ENCODE data around the gene CPT2.

CPT2 gene

DNA sequence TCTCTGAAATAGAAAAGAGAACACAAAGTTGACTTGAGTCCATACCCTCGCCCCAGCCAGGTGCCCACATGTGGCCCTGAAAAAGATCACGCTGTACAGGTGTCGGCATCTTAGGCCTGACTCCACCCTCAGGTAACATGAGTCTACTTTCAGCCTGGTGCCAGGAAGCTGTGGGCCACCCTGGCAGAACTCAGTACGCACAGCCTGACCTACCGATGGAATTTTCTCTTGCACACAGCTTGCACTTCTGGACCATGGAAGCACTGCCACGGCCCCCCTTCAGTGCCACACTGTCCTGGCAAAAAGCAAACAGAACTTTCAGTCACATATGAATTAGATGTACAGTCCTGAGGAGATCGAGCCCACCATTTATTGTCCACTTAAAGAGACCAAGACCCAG, 21.6 kb downstream of the CPT2 start:
- no peak for DNase-seq (ENCODE audit: low spot score)

DNA sequence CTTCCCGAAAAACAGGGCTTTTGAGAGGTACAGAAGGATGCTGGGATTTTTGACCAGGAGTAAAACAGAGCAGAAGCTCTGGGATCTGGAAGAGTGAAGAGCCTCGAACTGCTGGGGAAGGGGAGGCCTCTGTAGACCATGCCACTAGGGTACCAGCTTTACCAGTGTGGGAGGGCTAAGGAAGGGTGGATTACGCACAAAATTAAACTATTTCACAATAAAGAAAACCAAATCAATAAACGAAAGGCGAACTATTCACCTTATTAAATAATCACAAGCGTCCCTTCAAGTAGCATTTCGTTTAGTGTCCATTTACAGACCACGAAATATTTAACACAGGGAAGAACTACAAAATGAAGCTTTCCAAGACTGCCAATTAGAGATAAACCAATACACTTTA, 23.1 kb downstream of the CPT2 start:
- DNase-seq (ENCODE audit: low spot score): no peak

DNA sequence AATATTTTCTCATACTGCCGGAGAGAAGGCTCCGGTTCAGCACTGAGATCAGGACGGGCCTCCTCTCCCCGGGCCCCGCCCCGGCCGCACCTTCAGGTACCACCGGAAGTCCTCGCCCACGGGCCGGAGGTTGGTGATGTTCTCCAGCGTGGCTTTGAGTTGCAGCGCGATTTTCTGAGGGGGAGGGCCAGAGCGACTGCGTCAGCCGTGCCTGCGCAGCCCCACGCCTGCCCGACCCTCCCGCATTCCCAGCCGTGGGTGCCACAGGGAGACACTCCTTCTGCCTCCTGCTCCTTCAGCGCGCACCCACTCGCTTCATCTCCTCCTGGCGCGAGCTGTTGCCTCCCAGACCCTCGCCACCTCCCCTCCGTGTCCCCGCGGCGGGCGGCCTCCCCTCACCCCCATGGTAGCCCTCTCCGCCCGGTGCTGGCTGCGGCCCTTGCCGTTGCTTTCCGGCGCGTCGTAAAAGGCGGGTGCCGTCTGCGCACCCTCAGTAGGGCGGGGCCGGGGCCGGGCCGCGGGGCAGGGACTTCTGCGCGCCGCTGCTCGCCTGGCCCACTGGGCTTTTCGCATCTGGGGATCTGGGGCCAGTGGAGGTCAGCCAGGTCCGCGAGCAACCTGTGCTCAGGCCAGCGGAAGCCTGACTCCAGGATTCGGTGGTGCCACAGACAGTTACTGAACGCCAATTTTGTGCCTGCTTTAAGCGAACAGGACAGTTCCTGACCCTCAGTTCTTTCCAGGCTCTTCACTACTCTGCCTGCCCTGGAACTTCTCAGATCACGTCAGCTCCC, 23.7 kb downstream of the CPT2 start, which contains the start of gene CZIB:
CZIB (minus strand) TSS at position 464 of the 791 bp plus-strand sequence; CDS start at position 405, 59 bp downstream.
- peak; percentile 96 for DNase-seq (ENCODE audit: low spot score)

DNA sequence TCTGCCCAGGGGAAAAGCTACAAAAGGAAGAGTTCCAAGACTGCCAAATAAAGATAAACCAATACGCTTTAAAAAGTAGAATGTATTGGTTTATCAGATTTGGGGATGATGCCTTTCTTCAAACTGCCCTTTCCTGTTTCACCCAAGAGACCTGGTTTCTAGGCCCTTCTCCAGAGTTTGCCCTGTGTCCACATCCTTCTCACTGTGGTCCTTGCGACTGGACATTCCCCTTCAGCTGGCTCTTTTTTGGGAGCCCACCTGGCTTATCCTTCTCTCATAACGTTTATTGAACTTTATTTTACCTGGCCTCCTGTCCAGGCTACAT, 24.3 kb downstream of the CPT2 start:
- DNase-seq (ENCODE audit: low spot score): no peak

DNA sequence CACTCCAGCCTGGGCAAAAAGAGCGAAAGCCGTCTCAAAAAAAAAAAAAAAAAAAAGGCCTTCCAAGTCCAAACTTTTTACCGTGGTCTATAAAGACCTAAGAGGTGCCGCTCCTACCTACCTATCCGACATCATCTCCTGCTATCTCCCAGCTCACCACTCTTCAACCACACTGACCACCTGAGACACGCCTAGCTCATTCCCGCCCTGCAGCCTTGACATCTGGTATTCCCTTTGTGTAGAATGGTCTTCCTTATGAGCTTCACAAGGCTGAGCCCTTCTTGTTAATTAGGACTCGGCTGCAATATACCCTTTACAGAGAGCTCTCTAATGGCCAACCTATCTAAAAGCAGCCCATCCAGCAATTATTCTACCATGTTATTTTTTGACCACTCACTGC, 41.0 kb downstream of the CPT2 start:
- no peak for DNase-seq (ENCODE audit: low spot score)

DNA sequence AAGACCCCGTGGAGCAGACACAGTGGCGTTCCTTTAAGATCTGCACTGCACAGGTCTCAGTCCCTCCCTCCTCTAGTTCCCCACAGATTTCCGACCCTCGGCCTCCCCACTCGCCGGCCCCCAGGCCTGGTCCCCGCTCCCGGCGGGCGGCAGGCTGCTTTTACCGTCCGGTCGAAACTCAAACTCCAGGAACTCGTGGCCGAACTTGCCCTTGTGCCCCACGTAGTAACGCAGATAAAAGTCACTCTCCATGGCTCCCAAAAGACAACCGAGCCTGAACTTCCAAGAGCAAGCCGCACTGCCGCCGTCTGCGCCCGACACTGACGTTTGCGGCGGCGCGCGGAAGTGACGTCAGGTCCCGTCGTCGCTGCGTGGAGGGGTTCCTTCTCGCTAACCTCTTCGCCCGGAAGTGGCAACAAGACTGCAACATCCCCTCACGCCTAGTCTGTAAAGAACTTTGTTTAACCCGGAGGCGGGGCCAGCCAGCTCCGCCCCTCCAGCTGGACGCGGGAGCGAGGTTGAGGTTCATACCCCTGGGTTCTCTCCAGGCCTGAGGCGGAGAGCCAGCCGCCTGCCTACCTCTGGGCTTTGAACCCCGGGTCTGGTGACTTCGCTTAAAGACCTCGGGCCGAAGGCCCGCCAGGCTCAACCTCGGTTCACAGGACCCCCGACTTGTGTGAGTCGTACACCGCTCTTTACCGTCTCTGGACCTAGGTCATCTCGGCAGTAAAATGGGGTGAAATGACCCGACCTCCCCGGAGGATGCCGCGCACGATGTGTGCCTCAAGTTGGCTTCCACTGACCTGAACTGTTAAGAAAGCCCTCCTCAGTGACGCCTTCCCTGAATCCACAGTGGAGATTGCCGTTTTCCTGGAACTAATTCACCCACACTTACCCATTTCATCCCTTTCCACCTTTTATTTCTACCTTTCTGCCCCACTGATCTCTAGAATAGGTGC, 41.9 kb downstream of the CPT2 start, which contains the start of gene MAGOH:
MAGOH (minus strand) TSS at position 322 of the 959 bp plus-strand sequence; CDS start at position 252, 70 bp downstream.
- DNase-seq (ENCODE audit: low spot score): peak; percentile 96

DNA sequence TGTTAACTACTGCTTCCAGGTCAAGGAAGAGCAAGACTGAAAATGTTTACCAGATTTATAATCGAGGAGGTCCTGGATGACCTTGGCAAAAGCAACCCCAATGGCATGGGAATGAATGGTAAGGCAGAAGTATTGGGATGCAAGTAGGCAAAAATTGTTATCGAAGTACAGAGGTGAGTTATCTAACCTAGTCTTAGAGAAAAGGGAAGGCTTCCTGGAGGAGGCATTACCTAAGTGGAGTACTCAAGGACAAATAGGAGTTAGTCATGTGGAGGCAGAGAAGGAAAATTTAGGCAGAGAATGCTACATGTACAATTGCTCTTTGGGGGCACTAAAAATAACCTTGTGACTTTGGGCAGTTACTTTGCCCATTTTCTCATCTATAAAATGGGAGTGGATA, 45.2 kb downstream of the CPT2 start:
- no peak for DNase-seq (ENCODE audit: low spot score)

DNA sequence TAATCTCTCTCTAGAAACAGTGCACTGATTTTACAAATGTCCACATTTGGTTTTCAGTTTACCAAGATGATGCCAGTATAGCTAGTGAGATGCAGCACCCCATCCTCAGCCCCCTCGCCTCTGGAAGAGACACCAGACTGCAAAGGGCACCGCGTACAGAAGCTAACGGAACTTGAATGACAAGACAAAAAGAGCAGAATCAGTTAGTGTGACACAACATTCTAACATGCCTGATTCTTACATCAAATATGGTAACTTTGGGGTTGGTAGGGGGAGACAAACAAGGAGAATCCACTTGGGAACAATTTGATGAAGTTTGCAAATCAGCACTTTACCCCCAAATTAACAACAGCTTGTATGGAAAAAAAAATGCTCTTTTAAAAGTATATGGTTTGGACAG, 45.8 kb downstream of the CPT2 start:
- no peak for DNase-seq (ENCODE audit: low spot score)

DNA sequence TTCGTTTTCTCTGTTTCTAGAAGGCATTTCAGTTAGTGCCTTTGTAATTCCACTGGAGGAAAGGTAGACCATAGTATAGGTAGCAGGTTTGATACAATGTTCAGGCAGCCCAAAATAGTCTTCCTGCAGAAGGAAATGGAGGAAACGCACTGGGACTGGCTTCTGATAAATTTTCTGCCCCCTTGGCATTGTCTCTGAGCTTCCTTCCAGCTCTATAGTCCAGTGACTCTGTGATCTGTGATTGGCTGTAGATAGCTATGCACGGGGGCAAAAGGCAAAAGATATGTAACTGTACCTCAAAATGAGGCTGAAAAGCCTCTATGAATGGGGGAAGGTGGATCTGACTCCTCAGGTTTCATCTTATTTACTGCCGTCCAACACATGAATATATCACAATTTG, 47.5 kb downstream of the CPT2 start:
- no peak for DNase-seq (ENCODE audit: low spot score)

DNA sequence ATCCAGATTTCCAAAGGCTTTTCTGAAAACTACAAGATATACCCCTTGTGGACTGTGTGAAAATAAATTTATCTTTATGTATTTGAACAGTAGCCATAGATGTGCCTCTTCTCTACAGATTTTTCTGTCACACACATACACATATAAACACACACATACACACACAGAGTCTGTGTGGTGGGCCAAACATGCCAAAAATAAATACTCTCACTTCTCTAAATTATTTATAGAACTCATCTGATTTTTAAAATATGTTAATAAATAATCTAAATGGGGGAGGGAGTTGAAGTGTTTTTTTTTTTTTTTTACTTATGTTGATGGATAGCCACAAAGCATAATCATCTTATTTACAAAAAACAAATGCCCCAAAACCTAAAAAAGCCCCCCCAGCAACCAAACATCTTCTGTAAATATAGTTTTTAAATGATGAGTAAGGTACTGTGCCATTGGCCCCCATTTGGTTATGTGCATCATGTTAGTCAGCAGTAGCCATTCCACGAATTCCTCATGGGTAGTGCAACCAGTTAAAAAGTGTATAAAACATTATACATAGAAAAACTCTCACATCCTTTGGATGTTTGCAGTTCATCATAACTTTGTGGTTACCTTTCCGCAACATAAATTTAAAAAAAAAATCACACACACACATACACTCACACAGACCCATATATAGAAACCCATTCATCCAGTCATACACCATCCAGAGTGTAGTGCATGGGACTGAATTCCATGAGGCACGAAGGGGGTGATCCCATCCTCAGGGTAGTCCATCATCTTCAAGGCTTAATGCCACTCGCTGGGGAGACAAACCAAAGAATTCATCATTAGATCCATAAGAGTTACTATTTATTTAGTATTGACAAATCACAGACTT, 49.9 kb downstream of the CPT2 start:
- no peak for DNase-seq (ENCODE audit: low spot score)

DNA sequence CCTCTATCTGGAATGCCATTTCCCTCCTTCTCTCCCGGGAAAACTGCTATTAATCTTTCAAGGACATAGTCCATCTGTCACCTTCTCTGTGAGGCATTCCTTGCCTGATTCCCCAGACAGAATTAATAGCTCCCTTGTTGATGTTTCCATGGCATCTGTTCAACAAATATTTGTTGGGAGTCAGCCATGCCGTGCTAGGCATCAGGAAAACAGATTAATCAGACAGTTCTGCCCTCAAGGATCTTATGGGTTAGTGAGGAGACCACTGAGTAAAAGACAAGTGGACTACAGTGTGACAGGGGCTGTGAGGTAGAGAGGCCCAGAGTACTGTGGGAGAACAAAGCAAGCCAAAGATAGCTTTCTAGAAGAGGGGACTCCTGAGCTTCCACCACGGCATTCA, 53.1 kb downstream of the CPT2 start:
- no peak for DNase-seq (ENCODE audit: low spot score)

DNA sequence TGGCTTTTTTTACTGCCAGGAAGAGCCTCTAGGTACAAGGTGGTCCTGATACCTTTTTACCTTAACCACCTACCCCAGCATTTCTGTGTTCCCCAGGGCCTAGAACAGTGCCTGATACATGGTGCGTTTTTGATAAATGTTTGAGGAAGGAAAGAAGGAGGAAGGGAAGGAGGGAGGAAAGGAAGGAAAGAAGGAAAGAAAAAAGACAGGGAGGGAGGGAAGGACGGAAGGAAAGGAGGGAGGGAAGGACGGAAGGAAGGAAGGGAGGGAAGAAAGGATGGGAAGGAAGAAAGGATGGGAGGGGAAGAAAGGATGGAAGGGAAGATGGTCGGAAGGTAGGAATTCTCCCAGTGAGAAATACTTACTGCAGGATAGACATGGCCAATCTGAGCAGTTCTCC, 53.7 kb downstream of the CPT2 start:
- DNase-seq (ENCODE audit: low spot score): no peak

DNA sequence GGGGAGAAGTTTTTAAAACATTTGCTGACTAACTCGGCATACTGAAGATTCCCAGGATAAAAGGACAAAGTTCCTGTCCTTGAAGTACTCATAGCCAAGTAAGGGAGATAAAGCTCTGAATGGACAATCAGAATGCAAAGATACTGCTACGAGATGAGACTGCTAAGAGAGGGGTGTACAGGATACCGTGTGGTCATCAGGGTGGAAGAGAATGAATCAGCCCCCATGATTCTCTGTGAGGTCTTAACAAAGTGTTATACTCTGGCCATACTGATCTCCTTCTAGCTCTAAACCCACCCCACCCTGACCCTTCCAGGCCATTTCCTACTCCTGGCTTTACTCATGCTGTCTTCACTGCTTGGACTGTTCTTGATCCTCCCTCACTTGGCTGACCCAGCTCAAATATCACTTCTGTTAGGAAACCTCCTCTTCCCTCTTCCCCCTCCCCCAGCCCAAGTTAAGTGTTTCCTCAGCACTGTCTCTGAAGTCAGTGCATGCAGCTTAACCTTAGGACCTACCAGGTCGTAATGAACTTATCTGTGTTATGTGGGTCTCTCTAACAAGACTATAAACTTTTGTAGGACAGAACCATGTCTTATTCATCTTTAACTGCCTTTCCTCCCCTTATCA, 57.5 kb downstream of the CPT2 start:
- no peak for DNase-seq (ENCODE audit: low spot score)

DNA sequence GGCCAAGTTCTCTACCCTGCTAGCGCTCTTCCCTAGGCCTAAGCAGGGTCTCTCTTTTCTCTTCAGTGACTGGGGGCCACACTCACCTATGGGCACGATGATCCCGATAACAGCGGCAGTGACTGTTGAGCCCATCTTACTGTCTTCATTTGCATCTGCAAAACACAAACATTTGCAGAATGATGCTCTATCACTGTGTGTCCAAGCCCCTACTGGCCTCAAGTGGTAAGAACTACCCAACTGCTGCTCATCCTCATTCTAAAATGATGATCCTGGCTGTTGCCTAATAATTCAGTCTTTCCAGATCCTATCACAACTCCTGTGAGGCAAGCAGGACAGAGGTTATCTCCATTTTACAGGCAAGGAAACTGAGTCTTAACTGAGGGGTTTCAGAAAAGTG, 58.4 kb downstream of the CPT2 start:
- DNase-seq (ENCODE audit: low spot score): no peak

DNA sequence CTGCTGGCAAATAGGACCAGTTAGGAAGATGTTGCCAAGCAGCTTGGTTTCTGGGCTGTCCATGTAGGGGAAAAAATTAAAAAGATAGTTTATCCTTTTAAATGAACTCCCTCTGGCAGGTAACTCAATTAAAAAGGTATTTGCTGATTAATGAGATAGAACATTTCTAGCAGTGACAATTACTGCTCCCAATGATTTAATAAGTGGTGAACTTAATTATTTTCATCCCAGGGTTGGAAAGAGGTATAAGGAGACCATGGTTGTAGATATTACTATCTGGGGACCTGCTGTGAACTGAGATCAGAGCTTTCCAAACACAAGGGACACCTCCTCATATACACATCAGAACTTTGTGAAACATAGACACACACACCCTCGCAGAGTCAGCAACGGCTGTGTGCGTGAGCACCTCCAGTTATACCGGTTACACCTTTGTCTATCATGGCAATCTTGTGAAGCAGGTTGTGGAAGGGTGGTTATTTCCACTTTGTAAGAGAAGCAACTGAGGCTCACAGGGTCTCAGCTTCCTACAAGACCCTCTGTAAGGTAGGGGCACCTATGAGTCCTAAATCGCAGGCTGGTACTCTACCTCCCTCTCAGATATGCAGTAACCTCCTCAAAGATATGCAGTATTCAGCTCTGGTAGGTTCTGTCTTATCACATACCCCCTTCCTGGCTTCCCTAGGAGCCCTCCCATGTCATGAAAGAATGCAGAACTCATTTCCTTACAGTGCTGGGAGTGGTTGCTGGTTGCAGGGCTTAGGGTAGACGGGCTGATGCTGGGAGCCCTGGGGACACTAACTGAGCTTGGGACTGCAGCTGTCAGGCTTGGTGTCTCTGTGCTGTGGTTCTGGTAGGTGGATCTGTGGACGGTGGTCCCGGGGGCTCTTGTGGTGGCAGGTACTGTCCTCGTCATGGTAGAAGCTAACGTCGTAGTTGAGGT, 60.2 kb downstream of the CPT2 start:
- no peak for DNase-seq (ENCODE audit: low spot score)

DNA sequence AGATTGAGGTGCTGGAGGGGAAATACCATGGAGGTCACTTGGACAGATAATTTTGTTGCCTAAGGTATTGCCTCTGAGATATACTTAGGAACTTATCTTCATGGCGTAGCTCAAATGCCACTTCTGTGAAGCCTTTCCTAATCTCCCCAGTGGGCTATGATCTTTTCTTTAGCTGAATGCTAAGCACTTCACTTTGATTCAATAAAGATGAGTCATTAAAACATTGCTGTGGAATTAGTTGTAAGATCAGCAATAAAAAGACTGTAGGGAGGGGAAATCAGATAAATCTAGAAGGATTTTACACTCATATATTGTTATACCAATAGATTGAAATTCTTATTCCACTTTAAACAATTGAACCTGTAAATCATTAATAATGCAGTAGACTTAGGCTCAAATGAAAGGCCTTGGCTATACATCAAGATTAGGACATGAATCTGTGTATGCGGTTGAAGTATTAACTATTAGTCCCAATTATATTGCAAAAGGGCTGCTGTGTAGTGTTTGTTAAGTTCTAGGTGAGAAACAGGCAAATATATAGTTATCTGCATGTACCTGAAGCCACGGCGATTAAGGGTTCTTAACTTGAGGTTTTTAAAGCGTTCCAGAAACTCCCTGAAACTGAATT, 60.9 kb downstream of the CPT2 start:
- no peak for DNase-seq (ENCODE audit: low spot score)

DNA sequence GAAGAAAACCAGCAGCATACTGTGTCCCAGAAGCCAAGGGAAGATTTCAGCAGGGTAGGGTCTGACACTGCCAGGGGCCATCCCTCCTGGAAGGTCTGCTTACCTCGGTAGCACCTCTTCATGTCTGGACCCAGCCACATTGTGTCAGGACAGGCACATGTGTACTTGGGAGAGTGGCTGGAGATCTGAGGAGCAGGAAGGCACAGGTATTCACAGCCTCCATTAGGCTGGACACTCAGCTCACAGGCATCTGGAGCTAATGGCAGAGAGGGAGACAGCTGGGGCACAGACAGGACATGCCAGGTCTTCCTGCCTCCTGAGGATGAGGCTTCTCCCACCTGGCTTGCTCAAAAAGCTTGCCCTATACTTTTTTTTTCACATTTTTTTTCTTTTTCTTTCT, 61.6 kb downstream of the CPT2 start:
- no peak for DNase-seq (ENCODE audit: low spot score)

DNA sequence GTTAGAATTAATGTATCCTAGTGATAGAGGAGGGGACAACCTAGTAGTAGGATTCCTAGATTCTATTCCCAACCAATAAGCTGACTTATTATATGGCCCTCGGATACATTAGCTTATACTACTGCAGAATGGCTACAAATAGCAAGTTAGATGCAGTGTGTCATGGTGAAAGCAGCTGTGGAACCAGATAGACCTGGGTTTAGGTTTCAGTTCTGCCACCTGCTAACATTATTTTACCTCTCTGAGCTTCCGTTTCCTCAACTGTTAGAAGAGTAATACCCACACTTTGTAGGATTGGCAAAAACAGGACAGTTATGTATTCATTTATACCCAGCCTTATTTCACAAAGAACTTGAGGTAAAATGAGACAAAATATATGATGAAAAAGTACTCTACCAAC, 63.3 kb downstream of the CPT2 start:
- no peak for DNase-seq (ENCODE audit: low spot score)

DNA sequence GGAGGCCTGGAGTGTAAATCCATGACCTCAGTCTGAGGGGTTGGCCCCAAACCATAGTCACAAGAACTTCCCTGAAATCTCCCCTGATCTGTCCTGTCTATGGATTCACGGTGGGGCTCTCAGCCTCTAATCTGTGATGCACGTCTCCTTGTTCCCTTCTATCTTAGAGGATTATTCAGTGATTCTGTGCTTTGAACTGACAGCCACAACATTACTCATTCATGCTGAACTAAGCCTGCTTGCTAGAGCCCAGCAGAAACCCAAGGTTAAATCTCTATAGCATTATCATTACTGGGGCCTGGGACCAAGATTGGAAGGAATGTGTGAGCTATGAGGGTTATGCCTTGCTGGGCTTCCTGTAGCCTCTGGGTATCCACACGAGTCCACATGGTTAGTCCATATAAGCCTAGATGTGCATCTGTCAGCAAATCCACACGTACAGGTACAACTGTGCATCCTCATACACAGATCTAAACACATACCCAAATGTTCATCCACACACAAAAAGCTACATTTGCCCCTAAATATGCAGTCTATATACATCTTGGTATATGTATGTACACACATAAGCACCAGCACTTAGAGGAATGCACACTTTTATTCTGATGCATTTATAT, 64.1 kb downstream of the CPT2 start:
- DNase-seq (ENCODE audit: low spot score): no peak

DNA sequence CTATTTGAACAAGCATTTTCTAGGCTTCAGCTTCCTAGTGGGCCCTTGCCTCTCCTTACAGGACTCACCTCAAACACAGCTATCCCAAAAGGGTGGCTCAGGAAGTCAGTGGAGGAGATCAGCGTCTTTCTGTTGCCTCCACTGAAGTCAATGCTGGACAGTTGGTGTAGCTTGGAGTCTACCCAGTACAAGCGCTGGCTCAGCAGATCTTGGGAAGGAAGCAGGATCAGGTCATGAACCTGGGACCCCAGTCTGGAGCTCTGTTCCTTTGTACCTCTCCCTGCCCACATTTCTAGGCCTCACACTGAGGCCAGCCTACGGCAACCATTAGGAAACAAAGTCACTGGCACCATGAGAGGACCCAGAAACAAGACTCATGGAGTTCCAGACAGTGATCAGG, 65.4 kb downstream of the CPT2 start:
- DNase-seq (ENCODE audit: low spot score): no peak

All from activated CD4-positive, alpha-beta T cell treated with anti-CD3 and anti-CD28 coated beads, Interleukin-2, Interleukin-4, amounts not matched to agents 100 ng/mL and 50 ng/mL, durations not matched to agents 16 hours and 8 hours (primary cell).